T47D (cell line): Measurements from ENCODE around the gene CPSF4L.

ENCODE experiments used
- DNase-seq, 2 experiments: peaks; one replicate each; pipeline versions ENCODE4 v3.0.0 to v3.0.0-alpha.2; 2011 to 2012; ENCODE audit warnings: low read depth in 1 of 2, low spot score in 1 of 2
- JUND ChIP-seq: IDR thresholded peaks from 2 replicates; pipeline ENCODE4 v1.6.1; 2012; ENCODE audit warnings: low read depth
- in situ Hi-C: cut with HindIII; loops from 2 replicates; pipeline ENCODE4 v1.10.0; 2016; ENCODE audit warnings: low sequenced_read_pairs, low pct_unique_long_range_greater_than_20kb

Gene CPSF4L

DNA sequence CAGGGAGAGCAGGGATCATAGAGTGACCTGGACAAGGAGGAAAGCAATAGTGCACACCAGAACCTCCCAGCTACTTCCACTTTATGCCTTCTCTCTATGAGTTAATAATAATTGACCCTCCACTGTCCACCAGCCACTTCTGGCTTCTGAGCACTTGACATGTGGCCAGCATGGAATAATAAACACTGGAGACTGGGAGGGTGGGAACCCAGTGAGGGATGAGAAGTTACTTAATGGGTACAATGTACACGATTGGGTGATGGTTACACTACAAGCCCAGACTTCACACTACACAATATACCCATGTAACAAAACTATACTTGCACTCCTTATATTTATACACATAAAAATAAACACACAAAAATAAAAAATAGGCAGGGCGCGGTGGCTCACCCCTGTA is 38.7 kb upstream of the CPSF4L start:
- no peak for TF ChIP-seq JUND
- no peak for DNase-seq
- in situ Hi-C loops = no loop called here

DNA sequence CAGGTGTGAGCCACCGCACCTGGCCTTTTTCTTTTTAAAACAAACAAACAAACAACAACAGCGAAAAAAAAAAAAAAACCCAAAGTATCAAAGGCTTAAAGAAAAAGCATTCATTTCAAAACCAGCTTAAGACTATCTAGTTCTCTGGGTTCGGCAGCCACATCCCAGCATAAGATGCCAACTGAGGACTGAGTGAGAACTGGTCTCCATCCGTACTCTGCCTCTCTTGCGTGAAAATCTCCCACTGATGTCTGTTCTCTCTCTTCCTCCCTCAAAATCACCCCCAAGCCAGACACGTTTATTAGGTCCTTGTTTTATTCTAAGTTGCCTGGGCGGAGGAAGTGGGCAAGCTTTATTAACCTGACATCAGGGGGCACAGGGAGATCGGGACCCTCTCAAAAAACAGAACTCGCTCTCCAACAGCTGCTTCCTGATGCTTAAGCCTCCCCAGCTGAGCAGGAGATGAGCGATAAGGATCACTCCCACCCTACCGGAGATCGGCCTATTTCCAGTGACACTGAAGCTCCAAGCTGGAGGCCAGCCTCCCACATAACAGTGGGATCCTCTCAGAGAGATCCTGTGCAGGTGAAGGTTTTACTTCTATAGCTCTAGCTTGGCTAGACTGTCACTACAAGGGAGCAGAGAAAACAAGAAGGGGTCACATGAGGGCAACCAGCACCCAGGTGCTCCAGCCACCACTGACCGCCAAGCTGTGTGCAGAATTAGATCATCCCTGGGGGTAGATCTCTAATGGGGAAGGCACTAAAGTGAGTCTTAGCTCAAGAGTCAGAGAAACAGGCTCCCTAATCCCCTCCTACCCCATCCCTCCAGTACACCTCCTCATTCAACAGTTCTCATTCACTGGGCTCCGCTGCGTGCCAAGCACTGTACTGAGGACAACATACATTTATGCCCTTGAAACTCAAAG is 36.5 kb upstream of the CPSF4L start:
- DNase-seq = peak in 1 of 2 experiments; percentile 62
- TF ChIP-seq JUND = no peak
- in situ Hi-C loops = no loop called here

DNA sequence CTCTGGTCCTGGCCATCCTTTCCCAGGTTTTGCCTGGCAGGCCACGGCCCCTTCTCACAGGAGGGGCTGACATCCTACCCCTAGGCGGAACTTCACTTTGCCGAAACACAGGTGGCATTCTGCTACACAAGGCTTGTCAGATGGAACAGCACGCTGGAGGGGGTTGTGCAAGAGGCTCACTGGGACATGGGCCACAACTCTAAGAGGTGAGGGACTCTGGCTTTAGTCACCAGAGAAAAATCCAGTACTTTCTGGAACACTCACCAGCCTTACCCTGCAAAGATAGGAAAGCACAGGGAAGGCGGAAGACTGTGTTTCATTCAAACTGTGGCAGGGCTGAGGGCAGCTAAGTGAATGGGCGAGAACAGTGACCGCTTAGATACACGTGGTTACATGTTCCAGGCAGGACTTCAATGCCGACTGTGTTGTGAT is 31.8 kb upstream of the CPSF4L start:
- DNase-seq = peak in 1 of 2 experiments; percentile 90
- in situ Hi-C loops = no loop called here
- TF ChIP-seq JUND = no peak

DNA sequence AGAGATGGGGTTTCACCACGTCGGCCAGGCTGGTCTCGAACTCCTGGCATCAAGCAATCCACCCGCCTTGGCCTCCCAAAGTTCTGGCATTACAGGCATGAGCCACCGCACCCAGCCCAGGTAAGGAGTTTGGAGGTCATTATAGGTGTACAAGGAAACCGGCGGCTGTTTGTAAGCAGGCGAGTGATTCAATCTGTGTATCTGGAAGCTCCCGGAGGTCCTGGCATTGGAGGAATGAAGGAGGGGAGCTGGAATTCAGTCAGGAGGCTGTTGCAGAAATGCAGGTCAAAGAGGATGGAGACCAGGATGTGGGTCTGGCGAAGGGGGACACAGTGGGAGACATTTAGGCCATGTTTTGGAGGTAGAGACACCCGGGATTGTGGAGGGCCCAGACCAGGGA is 31.4 kb upstream of the CPSF4L start:
- in situ Hi-C loops = no loop called here
- peak in 1 of 2 experiments; percentile 76 for DNase-seq

GRCh38 chr17:73292031-73292531 is 30.4 kb upstream of the CPSF4L start:
- no peak for TF ChIP-seq JUND
- DNase-seq = no peak
- in situ Hi-C loops = no loop called here

More for the DNA sequence above, 31.4 kb upstream of the CPSF4L start:
- no peak for TF ChIP-seq JUND

- DNase-seq = peak in 1 of 2 experiments; percentile 66
- in situ Hi-C loops = no loop called here
- no peak for TF ChIP-seq JUND
Measured at GRCh38 chr17:73291260-73291801, 29.7 kb upstream of the CPSF4L start.

DNA sequence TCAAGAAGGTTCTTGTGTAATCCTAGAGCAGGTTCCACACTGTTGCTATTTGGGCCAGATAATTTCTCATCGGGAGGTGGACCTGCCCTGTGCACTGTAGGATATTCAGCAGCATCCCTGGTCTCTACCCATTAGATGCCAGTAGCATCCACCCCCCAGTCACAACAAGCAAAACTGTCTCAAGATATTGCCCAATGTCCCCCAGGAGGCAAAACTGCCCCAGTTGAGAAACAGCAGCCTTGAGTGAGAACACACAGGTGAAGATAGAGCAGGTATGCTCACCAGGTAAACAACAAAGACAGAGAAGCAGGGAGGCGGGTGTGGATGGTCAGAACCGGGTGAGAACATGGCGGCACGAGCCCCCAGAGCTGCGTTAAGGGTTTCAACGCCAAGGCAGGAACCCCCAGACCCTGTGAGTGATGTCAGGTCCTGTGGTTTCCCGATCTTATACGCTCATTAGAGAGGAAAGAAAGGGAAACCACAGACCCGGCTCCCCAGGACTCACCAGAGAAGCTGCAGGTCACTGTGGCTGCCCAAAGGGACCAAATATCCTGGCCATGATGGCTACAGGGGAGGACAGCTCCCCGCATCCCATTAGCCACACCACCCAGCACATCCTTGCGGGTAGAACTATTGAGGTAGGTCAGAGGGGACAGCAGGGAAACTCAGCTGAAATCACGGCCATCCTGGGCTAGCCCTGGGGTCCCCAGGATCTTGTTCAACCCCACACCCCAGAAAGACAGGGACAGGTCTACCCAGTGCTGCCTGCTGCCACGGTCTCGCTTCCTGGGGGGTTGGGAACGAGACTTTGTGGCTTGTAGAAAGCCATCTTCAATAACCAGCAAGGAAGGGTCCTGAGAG is 28.9 kb upstream of the CPSF4L start:
- DNase-seq = peak in 1 of 2 experiments; percentile 77
- TF ChIP-seq JUND = no peak
- in situ Hi-C loops = no loop called here

GRCh38 chr17:73289549-73290254 is 28.0 kb upstream of the CPSF4L start:
- no peak for DNase-seq
- in situ Hi-C loops = no loop called here

GRCh38 chr17:73288534-73289302 is 27.0 kb upstream of the CPSF4L start:
- DNase-seq = peak in 1 of 2 experiments; percentile 72
- in situ Hi-C loops = no loop called here
- no peak for TF ChIP-seq JUND

More at GRCh38 chr17:73289549-73290254, 28.0 kb upstream of the CPSF4L start:
- no peak for TF ChIP-seq JUND

DNA sequence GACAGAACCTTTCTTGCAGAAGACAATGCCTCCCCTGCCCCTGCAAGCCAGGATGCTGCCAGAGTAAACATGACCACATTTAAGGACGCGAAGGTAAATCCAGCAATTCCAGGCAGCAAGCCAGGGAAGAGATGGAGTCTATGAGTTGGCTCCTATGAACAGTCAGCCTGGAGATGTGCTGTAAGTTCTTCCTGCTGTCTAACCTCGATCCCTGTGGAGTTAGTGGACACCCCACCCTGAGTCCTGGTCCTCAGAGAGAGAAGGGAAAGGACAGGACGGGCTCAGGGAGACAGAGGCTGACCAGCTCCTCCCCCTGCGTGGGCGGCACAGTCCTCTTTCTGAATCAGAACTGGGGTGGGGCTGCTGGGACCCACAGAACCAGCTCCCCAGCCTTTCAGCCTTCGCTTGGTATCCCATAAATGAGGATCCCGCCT is 25.2 kb upstream of the CPSF4L start:
- no peak for TF ChIP-seq JUND
- in situ Hi-C loops = no loop called here
- peak in 1 of 2 experiments; percentile 77 for DNase-seq
